Astrocyte (in vitro differentiated cells and primary cell): ENCODE data around the gene CARD18. TPM values are rescaled to one million over a fixed set of nuclear protein-coding genes. Genes with fewer than 3 reads are reported as not detected.
A peak's percentile ranks its signal among the peaks of the same experiment; 100 is the strongest.

ENCODE experiments used
- DNase-seq: peaks from one replicate; pipeline ENCODE4 v3.0.0-alpha.2; 2010; ENCODE audit warnings: low read depth
- FAIRE-seq: peaks from 2 replicates; lab custom pipeline; 2011; peaks lifted over from hg19 to GRCh38; lab: Jason Lieb, UNC
- H2AFZ ChIP-seq: 2 replicates; pipeline ENCODE4 v1.6.0; 2012; ENCODE audit warnings: low read depth, low read length, inconsistent platforms
- H3K27ac ChIP-seq: 2 replicates; pipeline ENCODE4 v1.5.1; 2011; ENCODE audit warnings: low read depth, low read length, inconsistent platforms
- H3K27me3 ChIP-seq: 2 replicates; pipeline ENCODE4 v1.6.0; 2011; ENCODE audit warnings: low read length, inconsistent platforms; ENCODE audit not compliant: insufficient read depth
- H3K36me3 ChIP-seq: 2 replicates; pipeline ENCODE4 v1.5.1; 2011; ENCODE audit warnings: low read length, inconsistent platforms; ENCODE audit not compliant: insufficient read depth
- H3K4me1 ChIP-seq: 2 replicates; pipeline ENCODE4 v1.5.1; 2011; ENCODE audit warnings: low read length, inconsistent platforms; ENCODE audit not compliant: insufficient read depth
- H3K4me2 ChIP-seq: 2 replicates; pipeline ENCODE4 v1.6.0; 2012; ENCODE audit warnings: low read length, inconsistent platforms
- H3K4me3 ChIP-seq: 2 replicates; pipeline ENCODE4 v1.5.1; 2011; ENCODE audit warnings: low read depth, mild to moderate bottlenecking, low read length, inconsistent platforms; ENCODE audit not compliant: insufficient read depth
- H3K79me2 ChIP-seq: 2 replicates; pipeline ENCODE4 v1.6.0; 2012; ENCODE audit warnings: mild to moderate bottlenecking, low read length, inconsistent platforms; ENCODE audit not compliant: insufficient read depth
- H3K9ac ChIP-seq: 2 replicates; pipeline ENCODE4 v1.6.0; 2012; ENCODE audit warnings: mild to moderate bottlenecking, low read length, inconsistent platforms
- H3K9me3 ChIP-seq: 2 replicates; pipeline ENCODE4 v1.5.1; 2012; ENCODE audit warnings: low read depth, mild to moderate bottlenecking, low read length, inconsistent platforms; ENCODE audit not compliant: insufficient read depth
- H4K20me1 ChIP-seq: 2 replicates; pipeline ENCODE4 v1.6.0; 2012; ENCODE audit warnings: low read length, inconsistent platforms; ENCODE audit not compliant: insufficient read depth
- H3K27ac Mint-ChIP-seq: one replicate; pipeline ENCODE4 v1.8.0; 2021; ENCODE audit warnings: mild to moderate bottlenecking, mixed read lengths; ENCODE audit not compliant: unreplicated experiment
- H3K27me3 Mint-ChIP-seq: one replicate; pipeline ENCODE4 v1.8.0; 2021; ENCODE audit warnings: low read depth, mixed read lengths; ENCODE audit not compliant: unreplicated experiment
- H3K36me3 Mint-ChIP-seq: one replicate; pipeline ENCODE4 v1.8.0; 2021; ENCODE audit warnings: low read depth, mixed read lengths; ENCODE audit not compliant: unreplicated experiment
- H3K4me1 Mint-ChIP-seq: one replicate; pipeline ENCODE4 v1.8.0; 2021; ENCODE audit warnings: low read depth, mixed read lengths; ENCODE audit not compliant: unreplicated experiment
- H3K4me3 Mint-ChIP-seq: one replicate; pipeline ENCODE4 v1.8.0; 2021; ENCODE audit warnings: mild to moderate bottlenecking, moderate library complexity, mixed read lengths; ENCODE audit not compliant: unreplicated experiment
- H3K9me3 Mint-ChIP-seq: one replicate; pipeline ENCODE4 v1.8.0; 2021; ENCODE audit warnings: mild to moderate bottlenecking, mixed read lengths; ENCODE audit not compliant: unreplicated experiment
- CTCF ChIP-seq: IDR thresholded peaks from 2 replicates; pipeline ENCODE4 v1.5.1; 2011; ENCODE audit warnings: low read depth, mild to moderate bottlenecking, inconsistent platforms, low read length, moderate library complexity; ENCODE audit not compliant: insufficient read depth
- EZH2 ChIP-seq: IDR thresholded peaks from 2 replicates; pipeline ENCODE4 v1.6.1; 2012; ENCODE audit warnings: mild to moderate bottlenecking, low read length, inconsistent platforms; ENCODE audit not compliant: insufficient read depth
- total RNA-seq: library from RNA; stranded (reverse); gene quantifications from 2 replicates; pipeline ENCODE4 v1.2.1, GENCODE V29; 2021

The CARD18 gene
- total RNA-seq, 1 donor from 2014 or later = not detected

- TF ChIP-seq CTCF = no peak
- no peak for TF ChIP-seq EZH2
- Mint-ChIP-seq H3K27ac (no peak overlapping the region), H3K4me1 (peaks cover 3% of the 10 kb centered on the region), H3K9me3 (no peaks in the 10 kb centered on the region), H3K36me3 (no peaks in the 10 kb centered on the region), H3K4me3 (no peak overlapping the region), H3K27me3 (no peaks in the 10 kb centered on the region)
- Histone ChIP-seq H2AFZ (no peak overlapping the region), H3K27me3 (no peaks in the 10 kb centered on the region), H3K36me3 (no peaks in the 10 kb centered on the region), H3K4me1 (peaks cover 4% of the 10 kb centered on the region), H3K9ac (no peak overlapping the region), H3K4me2 (no peak overlapping the region), H3K4me3 (no peak overlapping the region), H3K9me3 (no peaks in the 10 kb centered on the region), H3K79me2 (no peaks in the 10 kb centered on the region), H3K27ac (no peak overlapping the region), H4K20me1 (no peaks in the 10 kb centered on the region)
- DNase-seq (peak; percentile 81), FAIRE-seq (peak; percentile 95)
These were observed 5.3 kb upstream of the CARD18 start for GRCh38 chr11:105144887-105145286.

- Histone ChIP-seq H3K4me2 (no peak overlapping the region), H3K4me1 (peaks cover 4% of the 10 kb centered on the region), H3K27ac (no peak overlapping the region), H2AFZ (no peak overlapping the region), H3K9me3 (no peaks in the 10 kb centered on the region), H4K20me1 (no peaks in the 10 kb centered on the region), H3K27me3 (no peaks in the 10 kb centered on the region), H3K4me3 (no peak overlapping the region), H3K79me2 (no peaks in the 10 kb centered on the region), H3K36me3 (no peaks in the 10 kb centered on the region), H3K9ac (no peak overlapping the region)
- Mint-ChIP-seq H3K9me3 (no peaks in the 10 kb centered on the region), H3K36me3 (no peaks in the 10 kb centered on the region), H3K27ac (no peak overlapping the region), H3K27me3 (no peaks in the 10 kb centered on the region), H3K4me3 (no peak overlapping the region), H3K4me1 (peaks cover 9% of the 10 kb centered on the region)
- no peak for FAIRE-seq
- no peak for TF ChIP-seq CTCF
- TF ChIP-seq EZH2 = no peak
- no peak for DNase-seq
These were observed 2.6 kb upstream of the CARD18 start for GRCh38 chr11:105142167-105142566.

GRCh38 chr11:105137286-105137685 is 2.3 kb downstream of the CARD18 start:
- no peaks in the 10 kb centered on the region for H3K27me3 ChIP-seq
- H3K9me3 Mint-ChIP-seq = peaks cover 3% of the 10 kb centered on the region
- peak overlapping the region; percentile 51 for H3K27ac Mint-ChIP-seq
- no peak overlapping the region for H3K27ac ChIP-seq
- FAIRE-seq = no peak
- no peak overlapping the region for H2AFZ ChIP-seq
- H3K27me3 Mint-ChIP-seq = no peaks in the 10 kb centered on the region
- H4K20me1 ChIP-seq = no peaks in the 10 kb centered on the region
- no peaks in the 10 kb centered on the region for H3K4me1 ChIP-seq
- H3K4me1 Mint-ChIP-seq = peaks cover 6% of the 10 kb centered on the region
- H3K4me2 ChIP-seq = no peak overlapping the region
- DNase-seq = peak; percentile 84
- no peaks in the 10 kb centered on the region for H3K79me2 ChIP-seq
- H3K4me3 ChIP-seq = no peak overlapping the region
- no peak overlapping the region for H3K4me3 Mint-ChIP-seq
- no peaks in the 10 kb centered on the region for H3K36me3 Mint-ChIP-seq
- H3K9me3 ChIP-seq = peaks cover 3% of the 10 kb centered on the region
- TF ChIP-seq EZH2 (no peak), CTCF (no peak)
- no peaks in the 10 kb centered on the region for H3K36me3 ChIP-seq
- H3K9ac ChIP-seq = no peak overlapping the region
